ENCODE measurements around the gene RCE1. TPM values are rescaled to one million over a fixed set of nuclear protein-coding genes. Genes with fewer than 3 reads are reported as not detected.

The RCE1 gene
- total RNA-seq, 2 experiments from 2014 or later: 60.1 to 63.0 TPM

- Histone ChIP-seq H3K4me1 (ENCODE audit: insufficient read depth, low read length) (peaks cover 13% of the 10 kb centered on the region), H3K27ac (ENCODE audit: low read depth in 1 of 2, low read length in 2 of 2) (no peak overlapping the region), H3K9me3 (ENCODE audit: control insufficient read depth in 1 of 2, insufficient read depth in 1 of 2, low read length in 2 of 2) (no peaks in the 10 kb centered on the region), H3K36me3 (ENCODE audit: insufficient read depth, low read length) (no peaks in the 10 kb centered on the region), H3K27me3 (ENCODE audit: control insufficient read depth in 1 of 2, insufficient read depth in 2 of 2, low read length in 2 of 2) (no peaks in the 10 kb centered on the region), H3K4me3 (ENCODE audit: low read length) (no peak overlapping the region)
- H3K27ac Mint-ChIP-seq: no peak overlapping the region
- no peaks in the 10 kb centered on the region for H3K27me3 Mint-ChIP-seq
- no peak for TF ChIP-seq CTCF (IDR thresholded peaks at IDR 0.05)
- DNase-seq (no peak), ATAC-seq (ENCODE audit: poor library complexity) (no peak)
- CTCF ChIA-PET: interaction anchor here (0.6 to 1.6 kb wide), 2 partner anchors 189 to 681 kb away, joined by 3 to 4 read pairs; no protein-coding TSS in a partner anchor
- H3K36me3 Mint-ChIP-seq (ENCODE audit: low read depth): no peaks in the 10 kb centered on the region
- H3K4me3 Mint-ChIP-seq: no peak overlapping the region
- intact Hi-C loops (cut with DNase I, micrococcal nuclease): no loop called here
- POLR2A ChIA-PET: no interaction called here
- H3K4me1 Mint-ChIP-seq (ENCODE audit: low read depth): peaks cover 14% of the 10 kb centered on the region
- no peaks in the 10 kb centered on the region for H3K9me3 Mint-ChIP-seq
These were observed 41.2 kb downstream of the RCE1 start for GRCh38 chr11:66884443-66884842.

- Histone ChIP-seq H3K4me1 (ENCODE audit: insufficient read depth, low read length) (peaks cover 8% of the 10 kb centered on the region), H3K9me3 (ENCODE audit: control insufficient read depth in 1 of 2, insufficient read depth in 1 of 2, low read length in 2 of 2) (no peaks in the 10 kb centered on the region), H3K27me3 (ENCODE audit: control insufficient read depth in 1 of 2, insufficient read depth in 2 of 2, low read length in 2 of 2) (no peaks in the 10 kb centered on the region), H3K4me3 (ENCODE audit: low read length) (no peak overlapping the region), H3K27ac (ENCODE audit: low read depth in 1 of 2, low read length in 2 of 2) (no peak overlapping the region), H3K36me3 (ENCODE audit: insufficient read depth, low read length) (no peaks in the 10 kb centered on the region)
- POLR2A ChIA-PET: no interaction called here
- DNase-seq: no peak
- H3K9me3 Mint-ChIP-seq: no peaks in the 10 kb centered on the region
- no peak for ATAC-seq (ENCODE audit: poor library complexity)
- no peaks in the 10 kb centered on the region for H3K27me3 Mint-ChIP-seq
- no peak for TF ChIP-seq CTCF (IDR thresholded peaks at IDR 0.05)
- no peaks in the 10 kb centered on the region for H3K36me3 Mint-ChIP-seq (ENCODE audit: low read depth)
- no peak overlapping the region for H3K4me3 Mint-ChIP-seq
- peaks cover 10% of the 10 kb centered on the region for H3K4me1 Mint-ChIP-seq (ENCODE audit: low read depth)
- no peak overlapping the region for H3K27ac Mint-ChIP-seq
- CTCF ChIA-PET: no interaction called here
- intact Hi-C loops (cut with DNase I, micrococcal nuclease): no loop called here
These were observed 42.2 kb downstream of the RCE1 start for GRCh38 chr11:66885469-66885868.

GRCh38 chr11:66885950-66886440 is 42.8 kb downstream of the RCE1 start:
- Mint-ChIP-seq H3K36me3 (ENCODE audit: low read depth) (no peaks in the 10 kb centered on the region), H3K27me3 (no peaks in the 10 kb centered on the region), H3K4me1 (ENCODE audit: low read depth) (peaks cover 4% of the 10 kb centered on the region), H3K4me3 (no peak overlapping the region), H3K9me3 (no peaks in the 10 kb centered on the region), H3K27ac (no peak overlapping the region)
- DNase-seq: no peak
- ATAC-seq (ENCODE audit: poor library complexity): no peak
- H3K36me3 ChIP-seq (ENCODE audit: insufficient read depth, low read length): no peaks in the 10 kb centered on the region
- H3K4me3 ChIP-seq (ENCODE audit: low read length): no peak overlapping the region
- H3K27ac ChIP-seq (ENCODE audit: low read depth in 1 of 2, low read length in 2 of 2): no peak overlapping the region
- H3K27me3 ChIP-seq (ENCODE audit: control insufficient read depth in 1 of 2, insufficient read depth in 2 of 2, low read length in 2 of 2): no peaks in the 10 kb centered on the region
- intact Hi-C loops (cut with DNase I, micrococcal nuclease): no loop called here
- no peak for TF ChIP-seq CTCF (IDR thresholded peaks at IDR 0.05)
- ChIA-PET CTCF (no interaction called here), POLR2A (interaction anchor here (0.6 kb wide), 1 partner anchor 48 kb away, joined by 4 read pairs; no protein-coding TSS in a partner anchor)
- no peaks in the 10 kb centered on the region for H3K9me3 ChIP-seq (ENCODE audit: control insufficient read depth in 1 of 2, insufficient read depth in 1 of 2, low read length in 2 of 2)
- peaks cover 2% of the 10 kb centered on the region for H3K4me1 ChIP-seq (ENCODE audit: insufficient read depth, low read length)

Measured in CD4-positive, alpha-beta T cell (primary cell).